DOHH2 (cell line): ENCODE data around the gene MLXIP.

Experiments used
- CTCF ChIP-seq: fragments of 200-600 bp; sonication (generic); IDR thresholded peaks from one replicate; pipeline ENCODE4 v1.5.1; 2014; ENCODE audit warnings: antibody characterized with exemption, mild to moderate bottlenecking, low read depth, low read length; ENCODE audit not compliant: poor library complexity, severe bottlenecking
- EZH2phosphoT487 ChIP-seq: fragments of 200-600 bp; sonication (generic); IDR thresholded peaks from 2 replicates; pipeline ENCODE4 v1.6.1; 2017; ENCODE audit warnings: borderline replicate concordance, mild to moderate bottlenecking, antibody characterized with exemption, low read length, moderate library complexity, mixed read lengths

GRCh38 chr12:122102331-122102730 lies 23.8 kb downstream of the MLXIP start:
- TF ChIP-seq CTCF: no peak
- TF ChIP-seq EZH2phosphoT487: no peak
